GM19372 (cell line): ENCODE results near the gene OR14K1.
"Not testable (repeated sequence)": the region's sequence is repeated elsewhere in the genome, so short reads cannot be mapped to it uniquely, and the experiment has no call there.

Source experiments
- ATAC-seq: cut with Tn5 transposase; IDR thresholded peaks from one replicate; pipeline ENCODE4 v1.9.1; 2021; ENCODE audit warnings: mild to moderate bottlenecking, low read depth, moderate library complexity; ENCODE audit not compliant: unreplicated experiment

OR14K1 gene, protein sequence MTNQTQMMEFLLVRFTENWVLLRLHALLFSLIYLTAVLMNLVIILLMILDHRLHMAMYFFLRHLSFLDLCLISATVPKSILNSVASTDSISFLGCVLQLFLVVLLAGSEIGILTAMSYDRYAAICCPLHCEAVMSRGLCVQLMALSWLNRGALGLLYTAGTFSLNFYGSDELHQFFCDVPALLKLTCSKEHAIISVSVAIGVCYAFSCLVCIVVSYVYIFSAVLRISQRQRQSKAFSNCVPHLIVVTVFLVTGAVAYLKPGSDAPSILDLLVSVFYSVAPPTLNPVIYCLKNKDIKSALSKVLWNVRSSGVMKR

DNA sequence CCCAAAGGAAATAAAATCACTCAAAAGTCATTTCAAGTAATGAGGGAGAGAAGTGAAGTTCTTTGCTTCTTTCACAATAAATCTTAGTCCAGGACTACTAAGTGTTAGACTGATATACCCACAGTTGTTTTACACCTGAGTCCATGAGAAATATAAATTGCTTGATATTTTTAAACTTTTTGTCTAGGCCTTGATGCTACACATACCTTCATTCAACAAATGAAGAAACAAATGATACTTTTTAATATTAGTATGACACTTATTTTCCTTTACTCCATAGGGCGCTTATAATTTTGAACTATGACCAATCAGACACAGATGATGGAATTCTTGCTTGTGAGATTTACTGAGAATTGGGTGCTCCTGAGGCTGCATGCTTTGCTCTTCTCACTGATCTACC lies at the start of gene OR14K1:
Gene OR14K1 (plus strand): TSS at position 301 of the 400 bp plus-strand sequence. CDS start 0 bp downstream, at position 301.
- no peak for ATAC-seq

DNA sequence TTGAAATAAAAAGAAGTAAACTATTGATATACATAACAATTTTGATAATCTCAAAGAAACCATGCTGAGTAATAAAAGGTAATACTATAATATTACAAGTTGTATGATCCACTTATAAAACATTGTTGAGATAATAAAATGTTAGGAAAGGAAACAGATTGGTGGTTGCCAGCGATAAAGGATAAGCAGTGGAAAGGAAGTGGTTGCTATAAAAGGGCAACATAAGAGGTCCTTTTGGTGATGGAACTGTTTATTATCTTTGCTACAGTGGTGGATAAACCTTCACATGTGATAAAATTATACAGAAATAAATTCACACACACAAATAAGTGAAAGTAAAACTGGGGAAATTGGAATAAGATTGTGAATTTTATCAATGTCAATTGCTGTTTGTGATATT lies 37.1 kb upstream of the OR14K1 start:
- no peak for ATAC-seq

DNA sequence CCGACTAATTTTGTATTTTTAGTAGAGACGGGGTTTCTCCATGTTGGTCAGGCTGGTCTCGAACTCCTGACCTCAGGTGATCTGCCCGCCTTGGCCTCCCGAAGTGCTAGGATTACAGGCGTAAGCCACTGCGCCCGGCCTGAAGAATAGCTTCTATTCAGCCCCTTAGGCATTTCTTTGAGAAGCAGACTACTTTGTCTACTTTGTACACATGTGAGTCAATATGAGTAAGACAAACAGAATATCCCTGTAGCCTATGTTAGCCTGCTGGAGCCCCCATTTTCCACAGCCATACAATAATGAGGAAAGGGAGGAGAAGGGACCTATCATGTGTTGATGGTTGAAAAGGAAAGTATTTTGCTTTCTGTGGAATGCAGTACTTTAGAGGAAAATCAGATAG lies 27.7 kb upstream of the OR14K1 start:
- not testable (repeated sequence) for ATAC-seq

DNA sequence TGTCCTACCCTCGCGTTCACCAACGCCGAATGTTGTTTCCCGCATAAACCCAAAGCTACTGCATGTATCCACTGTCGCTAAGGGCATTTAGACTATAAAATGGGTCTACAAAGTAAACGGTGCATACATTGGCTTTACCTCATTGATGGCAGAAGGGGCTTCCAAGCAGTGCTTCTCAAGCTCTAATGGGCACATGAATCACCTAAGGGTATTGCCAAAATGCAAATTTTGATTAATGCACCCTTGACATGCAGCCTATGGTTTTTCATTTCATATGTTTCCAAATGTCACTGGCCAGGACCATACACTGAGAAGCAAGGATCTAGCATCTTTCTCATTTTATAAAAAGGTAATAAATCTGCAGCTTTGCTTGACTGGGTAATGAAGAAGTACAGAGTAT lies 24.7 kb upstream of the OR14K1 start:
- no peak for ATAC-seq

DNA sequence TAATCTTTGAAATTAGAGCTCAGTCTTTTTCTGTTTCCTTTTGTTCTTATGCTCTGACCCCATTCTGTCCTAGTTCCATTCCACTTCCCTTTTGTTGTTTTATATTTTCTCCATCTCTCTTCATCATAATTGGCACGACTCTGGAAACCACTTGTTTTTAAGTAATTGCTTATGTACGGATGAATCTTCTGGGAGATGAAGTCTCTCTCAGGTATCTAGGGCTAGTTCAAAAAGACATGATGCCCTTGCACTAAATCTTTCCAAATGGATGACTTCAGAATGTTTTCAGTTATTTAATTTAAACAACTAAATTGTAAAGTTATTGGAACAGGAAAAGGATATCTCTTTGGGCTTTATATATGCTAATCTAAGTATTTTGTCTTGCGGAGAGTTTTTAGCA lies 21.9 kb upstream of the OR14K1 start, which contains the start of gene OR6F1:
Gene OR6F1 (minus strand): TSS at position 101 of the 400 bp plus-strand sequence. CDS start 3,891 bp downstream, outside the sequence.
- no peak for ATAC-seq

DNA sequence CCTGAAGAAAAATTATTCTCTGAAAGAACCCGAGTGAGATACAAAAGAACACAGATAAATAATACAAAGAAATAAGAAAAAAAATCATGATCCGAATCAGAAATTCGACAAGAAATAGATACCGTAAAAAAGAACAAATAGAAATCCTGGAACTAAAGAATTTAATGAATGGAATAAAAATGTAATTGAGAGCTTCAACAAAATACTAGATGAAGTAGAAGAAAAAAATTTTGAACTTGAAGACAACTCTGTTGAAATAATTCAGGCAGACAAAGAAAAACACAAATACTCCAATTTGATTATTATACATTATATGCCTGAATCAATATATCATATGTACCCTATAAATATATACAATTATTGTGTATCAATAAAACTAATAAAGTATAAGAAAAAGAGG lies 17.2 kb upstream of the OR14K1 start:
- no peak for ATAC-seq

DNA sequence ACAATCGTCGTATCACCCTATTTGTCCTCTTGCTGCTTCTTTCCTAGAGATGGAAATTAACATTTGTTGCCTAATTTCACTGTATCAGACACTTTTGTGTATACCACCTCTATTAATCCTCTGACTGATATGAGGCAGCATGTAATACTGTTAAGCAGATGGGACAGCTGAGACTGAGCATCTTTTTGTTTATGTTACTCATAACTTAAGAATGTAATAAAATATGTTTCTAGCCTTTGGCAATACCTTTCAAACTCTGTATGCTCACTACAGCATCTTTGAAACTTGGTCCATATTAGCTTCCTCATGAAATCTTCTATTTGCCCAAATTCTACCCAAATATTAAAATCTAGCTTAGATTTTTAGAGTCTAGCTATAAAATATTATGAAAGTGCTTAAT lies 2.3 kb downstream of the OR14K1 start:
- no peak for ATAC-seq

DNA sequence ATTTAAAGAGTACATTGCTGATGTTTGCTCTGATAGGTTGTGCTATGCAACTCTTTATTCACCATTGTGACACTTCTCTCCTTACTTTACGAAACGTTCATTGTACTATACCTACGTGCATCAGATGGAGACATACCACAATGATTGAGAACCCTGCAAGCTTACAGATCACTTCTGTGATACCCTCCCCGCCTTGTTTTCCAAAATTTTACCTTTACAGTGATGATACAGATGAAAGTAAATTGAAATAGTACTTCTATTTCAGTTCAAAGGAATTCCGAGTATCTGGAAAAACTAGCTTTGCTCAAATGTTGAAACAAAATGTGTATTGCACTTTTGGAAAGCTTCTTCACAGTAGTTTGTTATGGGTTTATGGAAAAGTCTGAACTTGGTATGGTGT lies 3.3 kb downstream of the OR14K1 start:
- ATAC-seq, result no peak

DNA sequence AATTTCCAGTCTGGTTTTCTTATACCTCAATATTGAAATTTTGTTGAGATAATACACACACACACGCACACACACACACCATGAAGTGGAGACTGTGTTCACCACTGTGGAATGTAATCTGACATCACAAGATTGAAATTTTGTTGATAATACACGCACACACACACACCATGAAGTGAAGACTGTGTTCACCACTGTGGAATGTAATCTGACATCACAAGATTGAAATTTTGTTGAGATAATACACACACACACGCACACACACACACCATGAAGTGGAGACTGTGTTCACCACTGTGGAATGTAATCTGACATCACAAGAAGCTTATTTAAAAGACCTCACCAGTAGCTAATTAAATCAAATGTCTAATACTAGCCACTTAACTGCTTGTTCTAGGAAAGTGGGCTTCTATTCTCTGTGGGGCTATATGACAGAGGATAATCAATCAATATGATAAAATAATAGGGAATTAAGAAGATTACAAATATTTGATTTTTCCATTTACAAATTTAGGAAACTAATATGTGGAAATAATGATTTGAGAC lies 3.9 kb downstream of the OR14K1 start:
- ATAC-seq, result not testable (repeated sequence)

DNA sequence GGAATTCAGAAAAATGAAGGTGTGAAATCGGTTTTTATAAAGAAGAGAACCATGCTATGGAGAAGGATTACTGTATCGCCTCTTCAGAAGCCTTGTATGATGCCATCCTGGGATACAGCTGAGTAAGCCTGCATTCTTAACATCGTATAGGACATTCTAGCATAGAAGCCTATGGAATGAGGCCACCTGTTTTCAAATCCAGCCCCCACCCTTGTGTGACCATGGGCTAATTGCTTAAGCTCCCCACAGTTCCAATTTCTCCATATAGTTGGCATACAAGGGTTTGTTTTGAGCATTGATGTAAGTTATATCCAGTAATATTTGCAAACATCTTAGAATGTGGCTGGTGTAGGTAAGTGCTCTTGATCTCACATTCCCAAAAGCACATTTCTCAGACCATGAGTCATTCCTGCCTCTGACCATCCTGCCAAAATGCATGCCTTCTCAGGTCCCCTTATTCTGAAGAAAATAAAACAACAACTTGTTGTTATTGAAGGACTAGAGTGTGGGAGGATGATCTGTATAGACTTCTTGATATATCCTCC lies 8.0 kb downstream of the OR14K1 start:
- ATAC-seq, result no peak

DNA sequence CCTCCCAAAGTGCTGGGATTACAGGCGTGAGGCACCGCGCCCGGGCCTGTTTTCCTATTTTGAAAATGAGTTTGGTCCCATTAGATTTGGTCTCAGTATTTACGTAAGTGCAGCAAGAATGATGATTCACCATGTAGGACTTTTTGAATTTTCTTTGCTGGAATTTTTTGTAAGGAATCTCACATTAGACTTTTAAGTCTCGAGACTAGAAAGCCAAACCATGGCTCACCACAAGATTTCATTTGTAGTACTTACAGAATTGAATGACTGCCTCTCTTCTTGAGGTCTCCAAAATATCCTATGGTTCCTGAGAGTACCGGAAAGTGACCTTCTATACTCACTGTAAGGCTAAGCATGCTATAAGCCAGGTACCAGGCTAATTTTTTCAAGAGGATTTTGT lies 9.2 kb downstream of the OR14K1 start:
- no peak for ATAC-seq

DNA sequence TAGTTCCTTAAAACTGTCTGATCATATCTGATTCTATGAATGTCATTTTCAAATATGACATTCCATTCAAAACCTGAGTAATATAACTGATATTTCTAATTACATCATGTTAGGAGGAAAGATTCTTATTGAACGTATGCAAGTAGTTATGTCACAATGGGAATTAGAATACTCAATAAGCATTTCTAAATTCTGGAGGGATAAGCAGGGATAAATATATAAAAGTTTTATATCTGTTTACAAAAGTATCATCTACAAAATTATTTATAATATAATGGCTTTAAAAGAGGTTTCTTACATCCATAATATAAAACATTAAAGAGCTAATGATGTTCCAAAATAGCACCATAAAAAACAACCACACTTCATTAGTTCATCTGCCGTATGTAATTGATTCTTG lies 9.6 kb downstream of the OR14K1 start, which contains the start of gene OR14A2:
Gene OR14A2 (minus strand): TSS at position 101 of the 400 bp plus-strand sequence.
- ATAC-seq, result no peak

DNA sequence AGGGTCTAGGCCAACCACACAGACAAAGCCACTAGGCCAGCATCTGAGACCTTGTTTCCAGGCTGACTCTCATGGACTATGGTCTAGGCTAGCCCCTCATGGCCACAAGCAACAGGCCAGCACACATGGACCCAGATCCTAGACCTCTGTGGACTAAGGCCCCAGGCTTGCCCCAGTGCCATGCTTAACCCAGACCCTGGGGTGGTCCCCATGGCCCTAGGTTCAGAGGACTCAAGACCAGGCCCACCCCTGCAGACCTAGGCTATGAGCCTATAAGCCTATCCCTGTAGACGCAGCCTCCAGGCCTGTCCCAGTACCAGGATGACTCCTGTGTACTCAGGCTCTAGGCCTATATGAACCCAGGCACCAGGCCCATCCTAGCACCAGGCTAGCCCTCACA lies 11.5 kb downstream of the OR14K1 start:
- ATAC-seq, result no peak

DNA sequence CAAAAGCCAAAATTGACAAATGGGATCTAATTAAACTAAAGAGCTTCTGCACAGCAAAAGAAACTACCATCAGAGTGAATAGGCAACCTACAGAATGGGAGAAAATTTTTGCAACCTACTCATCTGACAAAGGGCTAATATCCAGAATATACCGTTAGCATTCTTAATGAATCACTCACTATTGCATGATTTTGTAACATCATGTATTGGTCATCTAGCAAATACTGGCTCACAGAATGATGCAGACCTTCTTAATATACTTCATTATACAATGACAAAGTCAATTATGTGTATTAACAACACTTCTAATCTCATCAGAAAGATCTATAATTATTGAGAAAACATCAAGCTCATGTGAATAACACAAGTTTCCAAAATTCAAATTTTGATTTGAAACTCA lies 15.9 kb downstream of the OR14K1 start:
- ATAC-seq, result not testable (repeated sequence)

DNA sequence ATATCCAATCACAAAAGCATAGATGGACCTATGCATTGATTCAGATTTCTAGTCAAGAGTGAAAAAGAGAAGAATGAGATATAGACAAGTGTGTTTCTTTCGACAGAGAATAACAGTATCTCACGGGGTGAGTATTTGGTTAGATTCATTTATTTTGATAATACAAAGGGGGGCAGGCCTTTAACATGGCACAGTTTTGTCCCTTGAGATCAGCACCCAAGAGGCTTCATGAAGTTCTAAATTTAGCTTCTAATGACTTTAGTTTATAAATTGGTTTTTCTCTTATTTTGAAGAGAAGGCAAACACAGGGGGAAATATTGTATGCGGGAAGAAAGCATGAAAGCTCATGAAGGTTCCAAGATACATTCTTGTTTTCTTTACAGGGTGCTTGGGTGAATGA lies 22.0 kb downstream of the OR14K1 start, which contains the start of gene OR1C1:
Gene OR1C1 (minus strand): TSS at position 101 of the 400 bp plus-strand sequence. CDS start 2,150 bp downstream, outside the sequence.
- no peak for ATAC-seq

DNA sequence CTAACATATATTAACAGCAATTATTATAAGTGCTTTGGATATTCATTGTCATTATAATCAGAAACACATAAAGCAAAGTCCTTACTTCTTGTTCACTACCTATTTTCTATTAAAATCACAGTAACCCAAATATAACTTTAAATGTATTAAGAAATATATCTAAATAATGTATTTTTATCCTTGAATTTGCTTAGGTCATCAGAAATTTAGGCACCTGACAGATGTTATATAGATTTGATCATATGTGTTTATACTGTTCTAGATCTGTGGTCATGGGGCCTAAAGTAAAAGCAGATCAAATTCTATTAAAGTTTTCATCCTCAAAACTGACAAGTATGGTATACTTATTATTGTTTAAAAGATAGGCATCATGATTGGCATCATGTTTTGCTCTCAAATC lies 31.2 kb downstream of the OR14K1 start:
- ATAC-seq, result no peak
